Renal cortical epithelial cell (primary cell): Measurements from ENCODE around the gene CHRM5. TPM values are rescaled to one million over a fixed set of nuclear protein-coding genes. Genes with fewer than 3 reads are reported as not detected.
A peak's percentile ranks its signal among the peaks of the same experiment; 100 is the strongest.
"Not testable (repeated sequence)": the region's sequence is repeated elsewhere in the genome, so short reads cannot be mapped to it uniquely, and the experiment has no call there.

Experiments
- DNase-seq: peaks from one replicate; pipeline ENCODE4 v3.0.0-alpha.2; 2011; ENCODE audit warnings: low read depth
- total RNA-seq: library from RNA; depleted of rRNA; stranded (reverse); fragments of >200 nt; gene quantifications from 2 replicates; pipeline ENCODE4 v1.2.3, GENCODE V29; 2014

Gene CHRM5
- total RNA-seq, 1 donor from 2014 or later, result 0.05 TPM

GRCh38 chr15:34038871-34039789 lies 70.8 kb downstream of the CHRM5 start, which contains the start of gene AVEN:
AVEN (minus strand) TSS chr15:34039204; CDS start chr15:34039046, 158 bp downstream.
- DNase-seq, result no peak

- DNase-seq, result no peak
These were observed 71.5 kb downstream of the CHRM5 start for GRCh38 chr15:34039790-34040113.

- DNase-seq, result no peak
These were observed 75.1 kb downstream of the CHRM5 start for GRCh38 chr15:34043391-34043790.

GRCh38 chr15:34043813-34044212 lies 75.5 kb downstream of the CHRM5 start:
- DNase-seq, result no peak

- DNase-seq, result no peak
These were observed 78.3 kb downstream of the CHRM5 start for GRCh38 chr15:34046471-34047145.

GRCh38 chr15:34047893-34048775 lies 79.8 kb downstream of the CHRM5 start:
- DNase-seq, result no peak

GRCh38 chr15:34049112-34049511 lies 80.8 kb downstream of the CHRM5 start:
- peak; percentile 96 for DNase-seq

- not testable (repeated sequence) for DNase-seq
These were observed 82.1 kb downstream of the CHRM5 start for GRCh38 chr15:34050385-34050784.

GRCh38 chr15:34054081-34054707 lies 85.9 kb downstream of the CHRM5 start:
- DNase-seq, result no peak

GRCh38 chr15:34055868-34056595 lies 87.7 kb downstream of the CHRM5 start:
- peak; percentile 82 for DNase-seq

GRCh38 chr15:34056911-34057310 lies 88.6 kb downstream of the CHRM5 start:
- no peak for DNase-seq

GRCh38 chr15:34059476-34059875 lies 91.2 kb downstream of the CHRM5 start:
- DNase-seq, result no peak

- DNase-seq, result no peak
These were observed 91.6 kb downstream of the CHRM5 start for GRCh38 chr15:34059946-34060345.

GRCh38 chr15:34064438-34064837 lies 96.1 kb downstream of the CHRM5 start:
- DNase-seq, result no peak

- DNase-seq, result no peak
These were observed 97.0 kb downstream of the CHRM5 start for GRCh38 chr15:34065261-34065660.

GRCh38 chr15:34065941-34066340 lies 97.6 kb downstream of the CHRM5 start:
- no peak for DNase-seq

GRCh38 chr15:34070003-34070402 lies 101.7 kb downstream of the CHRM5 start:
- no peak for DNase-seq

GRCh38 chr15:34076785-34077184 lies 108.5 kb downstream of the CHRM5 start:
- DNase-seq, result no peak

- no peak for DNase-seq
These were observed 110.6 kb downstream of the CHRM5 start for GRCh38 chr15:34078900-34079299.

- no peak for DNase-seq
These were observed 111.6 kb downstream of the CHRM5 start for GRCh38 chr15:34079904-34080303.

- DNase-seq, result no peak
These were observed 115.8 kb downstream of the CHRM5 start for GRCh38 chr15:34084086-34084485.
